Measurements from ENCODE around the gene VSTM4.

Gene VSTM4

DNA sequence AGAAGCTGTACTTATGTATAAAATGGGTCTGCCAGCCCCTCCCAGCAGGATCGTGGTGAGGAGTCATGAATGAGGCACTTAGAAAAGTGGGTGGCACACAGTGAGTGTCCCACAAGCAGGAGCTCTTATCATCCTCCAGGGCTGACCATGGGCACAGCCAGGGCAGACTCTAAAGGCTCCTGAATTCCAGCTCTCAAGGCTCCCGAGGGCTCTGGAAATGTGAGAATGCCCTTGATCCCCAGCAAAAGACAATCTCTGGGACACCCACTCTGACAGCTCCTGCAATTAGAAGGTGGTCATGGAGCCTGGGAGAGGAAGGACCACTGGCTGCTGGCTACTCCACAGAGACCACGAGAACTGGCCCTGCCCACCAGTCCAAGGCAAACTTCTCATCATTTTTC, 1.6 kb downstream of the VSTM4 start:
- Histone ChIP-seq H3K27me3 (ENCODE audit: insufficient read depth, low read length, poor library complexity) (no peaks in the 10 kb centered on the region), H3K36me3 (ENCODE audit: insufficient read depth, low read length) (no peaks in the 10 kb centered on the region), H3K9me3 (ENCODE audit: insufficient read depth, low read length, severe bottlenecking) (no peaks in the 10 kb centered on the region), H3K4me2 (ENCODE audit: insufficient read depth, low read length) (no peak overlapping the region), H3K4me1 (ENCODE audit: insufficient read depth, low read length) (no peaks in the 10 kb centered on the region), H3K4me3 (ENCODE audit: low read depth in 1 of 2, low read length in 2 of 2) (no peak overlapping the region), H3K27ac (ENCODE audit: low read length) (no peak overlapping the region), H4K20me1 (ENCODE audit: insufficient read depth, low read length) (no peaks in the 10 kb centered on the region), H3K79me2 (ENCODE audit: insufficient read depth, low read length) (no peaks in the 10 kb centered on the region), H3K9ac (ENCODE audit: low read depth, low read length) (no peak overlapping the region), H2AFZ (ENCODE audit: low read depth, low read length) (no peak overlapping the region)
- ATAC-seq (ENCODE audit: insufficient read depth, low read depth) (no peak), DNase-seq (no peak)
- TF ChIP-seq CTCF (IDR thresholded peaks at IDR 0.05; ENCODE audit: borderline replicate concordance, extremely low read depth, low read length, poor library complexity, severe bottlenecking) (no peak), EZH2 (IDR thresholded peaks at IDR 0.05; ENCODE audit: borderline replicate concordance, low read depth, low read length, severe bottlenecking) (no peak)

DNA sequence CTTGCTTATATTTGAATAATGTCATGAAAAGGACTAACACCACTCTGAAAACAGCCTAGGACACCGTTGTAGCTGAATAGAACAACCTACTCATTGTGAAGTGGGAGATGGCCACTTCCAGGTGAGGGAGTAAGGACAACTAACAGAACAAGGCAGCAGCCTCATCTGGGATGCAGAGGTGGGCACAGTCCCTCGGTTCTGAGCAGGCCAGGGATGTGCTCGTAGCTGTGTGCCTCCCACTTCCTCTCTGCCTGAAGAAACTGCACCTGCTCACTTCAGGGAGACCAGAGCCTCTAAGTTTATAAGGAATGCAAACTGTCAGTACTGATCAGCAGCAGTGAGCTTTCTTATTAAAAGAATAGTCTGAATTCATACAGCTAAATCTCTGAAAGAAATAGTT, 2.5 kb downstream of the VSTM4 start:
- no peaks in the 10 kb centered on the region for H3K27me3 ChIP-seq (ENCODE audit: insufficient read depth, low read length, poor library complexity)
- H3K79me2 ChIP-seq (ENCODE audit: insufficient read depth, low read length), result no peaks in the 10 kb centered on the region
- H3K4me2 ChIP-seq (ENCODE audit: insufficient read depth, low read length), result no peak overlapping the region
- no peak overlapping the region for H3K27ac ChIP-seq (ENCODE audit: low read length)
- no peaks in the 10 kb centered on the region for H3K4me1 ChIP-seq (ENCODE audit: insufficient read depth, low read length)
- H3K4me3 ChIP-seq (ENCODE audit: low read depth in 1 of 2, low read length in 2 of 2), result no peak overlapping the region
- DNase-seq (no peak), ATAC-seq (ENCODE audit: insufficient read depth, low read depth) (no peak)
- no peaks in the 10 kb centered on the region for H4K20me1 ChIP-seq (ENCODE audit: insufficient read depth, low read length)
- H3K9me3 ChIP-seq (ENCODE audit: insufficient read depth, low read length, severe bottlenecking), result no peaks in the 10 kb centered on the region
- no peaks in the 10 kb centered on the region for H3K36me3 ChIP-seq (ENCODE audit: insufficient read depth, low read length)
- TF ChIP-seq CTCF (IDR thresholded peaks at IDR 0.05; ENCODE audit: borderline replicate concordance, extremely low read depth, low read length, poor library complexity, severe bottlenecking) (no peak), EZH2 (IDR thresholded peaks at IDR 0.05; ENCODE audit: borderline replicate concordance, low read depth, low read length, severe bottlenecking) (no peak)
- no peak overlapping the region for H2AFZ ChIP-seq (ENCODE audit: low read depth, low read length)
- H3K9ac ChIP-seq (ENCODE audit: low read depth, low read length), result no peak overlapping the region

GRCh38 chr10:49112098-49112497, 3.2 kb downstream of the VSTM4 start:
- Histone ChIP-seq H3K27ac (ENCODE audit: low read length) (no peak overlapping the region), H3K9ac (ENCODE audit: low read depth, low read length) (no peak overlapping the region), H4K20me1 (ENCODE audit: insufficient read depth, low read length) (no peaks in the 10 kb centered on the region), H3K4me2 (ENCODE audit: insufficient read depth, low read length) (no peak overlapping the region), H3K4me1 (ENCODE audit: insufficient read depth, low read length) (no peaks in the 10 kb centered on the region), H3K9me3 (ENCODE audit: insufficient read depth, low read length, severe bottlenecking) (no peaks in the 10 kb centered on the region), H2AFZ (ENCODE audit: low read depth, low read length) (no peak overlapping the region), H3K79me2 (ENCODE audit: insufficient read depth, low read length) (no peaks in the 10 kb centered on the region), H3K27me3 (ENCODE audit: insufficient read depth, low read length, poor library complexity) (no peaks in the 10 kb centered on the region), H3K4me3 (ENCODE audit: low read depth in 1 of 2, low read length in 2 of 2) (no peak overlapping the region), H3K36me3 (ENCODE audit: insufficient read depth, low read length) (no peaks in the 10 kb centered on the region)
- DNase-seq (no peak), ATAC-seq (ENCODE audit: insufficient read depth, low read depth) (no peak)
- TF ChIP-seq CTCF (IDR thresholded peaks at IDR 0.05; ENCODE audit: borderline replicate concordance, extremely low read depth, low read length, poor library complexity, severe bottlenecking) (no peak), EZH2 (IDR thresholded peaks at IDR 0.05; ENCODE audit: borderline replicate concordance, low read depth, low read length, severe bottlenecking) (no peak)

DNA sequence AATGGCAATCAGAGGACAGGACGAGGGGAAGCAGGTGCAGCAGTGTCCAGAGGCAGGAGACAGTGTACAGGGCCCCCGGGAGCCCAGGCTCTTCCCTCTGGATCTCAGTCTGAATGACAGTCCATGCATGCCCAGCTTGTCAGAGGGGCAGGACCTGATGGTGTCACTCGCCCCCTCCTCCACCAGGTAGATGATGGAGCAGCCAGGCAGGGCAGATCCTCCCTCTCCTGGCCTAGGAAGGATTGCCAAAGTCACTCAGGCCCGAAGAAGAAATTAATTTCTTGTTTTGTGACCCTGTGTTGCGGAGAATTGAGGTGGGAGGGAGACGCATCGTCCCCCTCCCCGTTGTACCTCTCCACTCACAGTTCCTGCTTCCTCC, 4.0 kb downstream of the VSTM4 start:
- Histone ChIP-seq H3K4me1 (ENCODE audit: insufficient read depth, low read length) (no peaks in the 10 kb centered on the region), H3K9me3 (ENCODE audit: insufficient read depth, low read length, severe bottlenecking) (no peaks in the 10 kb centered on the region), H3K9ac (ENCODE audit: low read depth, low read length) (no peak overlapping the region), H2AFZ (ENCODE audit: low read depth, low read length) (no peak overlapping the region), H3K27ac (ENCODE audit: low read length) (no peak overlapping the region), H3K4me2 (ENCODE audit: insufficient read depth, low read length) (no peak overlapping the region), H4K20me1 (ENCODE audit: insufficient read depth, low read length) (no peaks in the 10 kb centered on the region), H3K36me3 (ENCODE audit: insufficient read depth, low read length) (no peaks in the 10 kb centered on the region), H3K79me2 (ENCODE audit: insufficient read depth, low read length) (no peaks in the 10 kb centered on the region), H3K27me3 (ENCODE audit: insufficient read depth, low read length, poor library complexity) (no peaks in the 10 kb centered on the region), H3K4me3 (ENCODE audit: low read depth in 1 of 2, low read length in 2 of 2) (no peak overlapping the region)
- no peak for DNase-seq
- TF ChIP-seq EZH2 (IDR thresholded peaks at IDR 0.05; ENCODE audit: borderline replicate concordance, low read depth, low read length, severe bottlenecking) (no peak), CTCF (IDR thresholded peaks at IDR 0.05; ENCODE audit: borderline replicate concordance, extremely low read depth, low read length, poor library complexity, severe bottlenecking) (no peak)
- ATAC-seq (ENCODE audit: insufficient read depth, low read depth), result no peak

Data from DND-41 (cell line).